MM.1S (cell line): ENCODE results near the gene NRG3.

Experiments used
- EZH2phosphoT487 ChIP-seq: fragments of 300-600 bp; sonication (generic); IDR thresholded peaks from 2 replicates; pipeline ENCODE4 v1.6.1; 2018; ENCODE audit warnings: antibody characterized with exemption, low read length
- TF ChIP-seq, protein P1 (sequence below): fragments of 300-600 bp; sonication (generic); IDR thresholded peaks from 2 replicates; pipeline ENCODE4 v1.5.1; 2016; ENCODE audit warnings: antibody characterized with exemption, low read length, mixed read lengths

DNA sequence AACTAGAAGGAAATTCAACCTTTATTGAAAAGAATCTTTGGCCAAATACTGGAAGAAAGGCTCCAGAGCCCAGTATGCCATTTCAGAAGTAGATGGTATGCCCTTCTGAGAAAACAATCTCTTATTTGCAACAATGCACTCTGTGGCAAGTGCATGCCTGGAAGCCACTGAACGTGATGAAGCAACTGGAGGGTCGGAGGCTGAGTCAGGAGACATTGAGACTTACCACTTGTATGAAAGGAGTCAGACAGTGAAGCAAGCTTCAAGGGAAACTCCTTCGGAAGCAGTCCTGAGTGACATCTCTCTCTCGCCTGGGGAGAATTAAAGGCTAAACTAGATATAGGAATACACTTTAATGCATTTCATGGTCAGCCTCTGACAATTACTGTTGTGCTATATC lies 353.7 kb downstream of the NRG3 start:
- no peak for TF ChIP-seq EZH2phosphoT487
- TF ChIP-seq, protein P1, sequence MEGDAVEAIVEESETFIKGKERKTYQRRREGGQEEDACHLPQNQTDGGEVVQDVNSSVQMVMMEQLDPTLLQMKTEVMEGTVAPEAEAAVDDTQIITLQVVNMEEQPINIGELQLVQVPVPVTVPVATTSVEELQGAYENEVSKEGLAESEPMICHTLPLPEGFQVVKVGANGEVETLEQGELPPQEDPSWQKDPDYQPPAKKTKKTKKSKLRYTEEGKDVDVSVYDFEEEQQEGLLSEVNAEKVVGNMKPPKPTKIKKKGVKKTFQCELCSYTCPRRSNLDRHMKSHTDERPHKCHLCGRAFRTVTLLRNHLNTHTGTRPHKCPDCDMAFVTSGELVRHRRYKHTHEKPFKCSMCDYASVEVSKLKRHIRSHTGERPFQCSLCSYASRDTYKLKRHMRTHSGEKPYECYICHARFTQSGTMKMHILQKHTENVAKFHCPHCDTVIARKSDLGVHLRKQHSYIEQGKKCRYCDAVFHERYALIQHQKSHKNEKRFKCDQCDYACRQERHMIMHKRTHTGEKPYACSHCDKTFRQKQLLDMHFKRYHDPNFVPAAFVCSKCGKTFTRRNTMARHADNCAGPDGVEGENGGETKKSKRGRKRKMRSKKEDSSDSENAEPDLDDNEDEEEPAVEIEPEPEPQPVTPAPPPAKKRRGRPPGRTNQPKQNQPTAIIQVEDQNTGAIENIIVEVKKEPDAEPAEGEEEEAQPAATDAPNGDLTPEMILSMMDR: no peak
